DMS153 (cell line): Measurements from ENCODE around the gene ABCA6.
"Not testable (repeated sequence)": the region's sequence is repeated elsewhere in the genome, so short reads cannot be mapped to it uniquely, and the experiment has no call there.

Experiments
- DNase-seq: peaks from one replicate; lab custom pipeline; 2025; lab: John Stamatoyannopoulos, UW

The ABCA6 gene

GRCh38 chr17:69134112-69134511 is 7.6 kb downstream of the ABCA6 start:
- no peak for DNase-seq

- DNase-seq = no peak
Observed at GRCh38 chr17:69130627-69131296, 10.9 kb downstream of the ABCA6 start.

DNA sequence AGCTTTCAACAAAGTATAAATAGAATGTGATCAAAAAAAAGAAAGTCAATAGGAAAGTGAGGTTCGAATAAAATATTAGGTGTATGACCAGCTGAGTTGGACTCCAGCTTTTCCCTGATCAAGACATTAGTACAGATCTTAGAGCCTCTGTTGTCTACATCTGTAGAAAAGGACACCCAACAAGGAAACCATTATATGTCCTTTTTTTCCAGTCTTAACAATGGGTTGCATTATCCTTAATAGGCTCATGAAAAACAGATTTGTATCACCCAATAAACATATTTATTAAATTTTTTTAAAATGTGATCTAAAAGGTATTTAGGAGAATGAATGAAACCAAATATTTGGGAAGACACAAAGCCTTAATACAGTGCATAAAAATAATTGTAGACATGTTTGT is 18.1 kb downstream of the ABCA6 start:
- no peak for DNase-seq

DNA sequence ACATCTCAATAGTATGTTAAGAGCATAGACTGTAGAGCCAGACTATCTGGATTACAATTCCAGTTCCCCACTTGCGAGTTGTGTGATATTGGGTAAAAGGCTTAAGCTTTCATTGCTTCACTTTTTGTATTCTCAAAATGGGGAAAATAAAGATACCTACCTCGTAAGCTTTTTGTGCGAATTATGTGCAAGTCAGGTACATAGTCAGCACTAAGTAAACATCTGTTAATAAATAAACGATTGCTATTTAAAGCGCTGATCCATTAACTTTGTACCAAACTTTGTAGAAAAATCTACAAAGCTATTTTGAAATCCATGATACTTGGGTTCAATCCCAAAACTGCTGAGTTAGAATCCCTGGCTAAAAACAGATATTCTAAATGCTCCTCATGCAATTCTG is 19.6 kb downstream of the ABCA6 start:
- no peak for DNase-seq

DNA sequence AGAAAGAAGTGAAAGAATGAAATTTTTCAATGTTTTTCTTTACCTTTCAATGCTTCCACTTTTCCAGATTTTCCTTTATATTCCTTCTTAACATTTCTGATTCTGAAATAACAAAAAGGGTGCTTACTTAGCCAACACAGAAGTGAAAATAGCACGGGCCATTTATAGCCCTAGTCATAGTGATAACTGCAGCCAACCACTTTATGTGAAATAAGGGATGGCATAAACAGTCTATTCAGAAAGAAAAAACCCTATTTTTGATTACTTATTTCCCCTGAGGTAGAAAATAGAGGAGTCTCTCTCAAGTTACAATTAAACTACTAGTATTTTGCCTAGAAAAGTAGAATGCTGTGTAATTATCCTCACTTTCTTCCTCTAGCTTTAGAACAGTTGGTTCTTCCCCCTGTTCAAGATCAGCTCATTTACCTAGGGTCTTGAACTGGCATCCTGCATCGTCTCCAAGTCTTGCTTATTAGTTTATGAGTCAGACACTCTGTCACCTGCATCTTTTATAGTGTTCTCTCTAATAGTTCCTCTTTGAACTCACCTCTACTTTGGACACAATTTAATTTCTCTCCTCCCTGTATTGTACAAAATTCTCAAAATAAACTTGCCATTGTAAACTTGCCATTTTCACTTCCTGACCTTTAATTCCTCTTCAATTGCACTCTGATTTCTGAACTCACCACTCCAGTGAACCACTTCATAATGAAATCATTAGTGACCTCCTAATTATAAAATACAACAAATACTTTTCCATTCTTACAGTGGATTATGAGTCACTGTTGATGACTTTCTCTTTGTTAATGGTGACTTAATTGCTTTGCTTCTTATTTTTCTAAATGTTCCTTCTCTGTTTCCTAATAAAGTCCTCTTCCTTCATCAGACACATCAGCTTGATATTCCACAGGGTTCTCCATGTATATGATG is 23.6 kb downstream of the ABCA6 start:
- no peak for DNase-seq

- no peak for DNase-seq
Observed at GRCh38 chr17:69111794-69112193, 29.9 kb downstream of the ABCA6 start.

- DNase-seq = no peak
Observed at GRCh38 chr17:69105907-69106730, 35.6 kb downstream of the ABCA6 start.

DNA sequence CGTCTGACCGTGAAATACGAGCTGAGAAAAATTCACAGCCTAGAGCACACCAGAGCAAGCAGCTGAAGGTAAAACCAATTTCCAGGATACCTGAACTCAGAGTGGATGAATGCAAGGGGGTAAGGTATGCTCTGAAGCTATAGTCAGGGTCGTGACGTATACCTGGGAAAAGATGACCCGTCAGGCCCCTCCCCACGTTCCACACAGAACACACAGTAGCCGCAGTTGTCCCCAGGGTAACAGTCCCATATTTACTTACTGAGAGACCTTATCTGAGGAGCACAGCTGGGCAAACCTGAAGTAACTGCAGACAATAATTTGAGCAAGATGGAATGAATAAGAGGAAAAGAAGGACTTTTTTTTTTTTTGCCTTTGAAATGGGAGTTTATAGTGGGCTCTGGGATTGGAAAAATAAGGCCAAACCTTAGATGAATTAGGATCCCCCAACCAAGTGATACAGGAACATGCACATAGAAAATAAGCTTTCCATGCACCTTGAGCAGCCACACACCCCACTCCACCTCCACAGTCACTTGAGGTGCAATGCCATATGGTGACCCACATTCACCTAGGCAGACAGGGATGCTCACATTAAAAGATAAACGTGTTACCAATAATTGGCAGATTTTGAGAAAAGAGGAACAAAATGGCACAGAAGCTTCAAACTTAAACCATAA is 38.0 kb downstream of the ABCA6 start:
- peak; percentile 72 for DNase-seq

GRCh38 chr17:69098625-69099024 is 43.1 kb downstream of the ABCA6 start:
- no peak for DNase-seq

- no peak for DNase-seq
Observed at GRCh38 chr17:69096541-69096940, 45.2 kb downstream of the ABCA6 start.

DNA sequence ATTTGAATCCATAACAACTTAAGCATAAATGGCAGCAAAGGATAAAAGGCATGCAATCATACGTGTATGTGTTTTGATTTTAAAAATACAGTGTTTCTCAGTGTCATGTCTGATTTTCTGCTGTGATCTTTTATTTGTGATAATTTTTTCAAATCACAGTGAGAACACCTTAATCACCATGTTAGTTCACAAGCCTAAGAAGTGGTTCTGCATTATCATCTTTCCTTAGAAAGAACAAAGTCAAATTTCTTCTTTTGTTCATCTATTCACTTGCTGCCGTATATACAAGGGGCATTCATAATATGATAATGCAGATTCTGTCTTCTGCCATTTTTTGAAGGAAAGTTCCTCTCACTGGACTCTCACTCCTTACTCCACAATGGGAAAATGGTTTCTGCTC is 47.7 kb downstream of the ABCA6 start:
- no peak for DNase-seq

DNA sequence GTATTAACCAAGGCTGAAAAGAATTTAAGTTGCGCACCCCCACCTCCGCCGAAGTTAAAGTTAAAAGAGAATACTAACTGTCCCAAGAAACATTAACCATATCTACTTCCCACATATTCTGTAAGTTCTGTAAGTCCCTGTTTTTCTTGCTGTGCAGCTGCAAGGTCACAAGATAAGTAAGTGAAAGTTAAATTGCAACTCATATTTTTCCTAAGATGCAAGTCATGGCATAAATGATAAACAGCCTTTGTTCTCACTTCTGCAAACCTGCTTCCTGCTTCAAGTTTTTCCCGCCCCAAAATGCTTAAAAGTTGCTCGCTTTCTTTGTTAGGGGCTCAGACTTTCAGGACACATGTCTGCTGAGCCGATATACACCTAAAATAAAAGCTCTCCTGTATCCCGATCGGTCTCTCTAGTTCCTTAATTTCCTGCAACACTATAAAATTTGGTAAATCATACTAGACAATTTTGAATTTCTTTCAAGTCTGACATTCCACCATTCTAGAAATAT is 48.4 kb downstream of the ABCA6 start:
- DNase-seq = no peak

GRCh38 chr17:69090365-69090764 is 51.3 kb downstream of the ABCA6 start:
- no peak for DNase-seq

GRCh38 chr17:69088643-69089200 is 53.0 kb downstream of the ABCA6 start:
- DNase-seq = no peak

GRCh38 chr17:69086641-69087040 is 55.1 kb downstream of the ABCA6 start:
- no peak for DNase-seq

GRCh38 chr17:69084911-69085310 is 56.8 kb downstream of the ABCA6 start:
- no peak for DNase-seq

DNA sequence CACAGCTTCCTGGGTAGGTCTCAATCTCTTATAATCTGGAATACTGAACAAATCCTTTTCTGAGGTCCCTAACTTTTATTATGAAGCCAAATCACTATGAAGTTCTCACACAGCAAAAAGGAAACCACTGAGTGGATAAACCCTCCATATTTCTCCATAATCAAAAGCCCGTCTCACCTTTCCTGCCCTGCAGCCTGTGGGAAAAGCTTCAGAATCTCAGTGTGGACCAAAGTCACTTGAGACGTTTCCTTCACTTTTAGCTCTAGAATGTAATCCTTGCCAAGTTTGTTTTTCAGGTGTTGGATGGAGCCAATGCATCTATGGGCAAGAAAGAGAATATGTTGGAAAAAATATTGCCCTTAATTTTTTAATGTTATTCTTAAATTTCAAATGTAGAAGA is 59.0 kb downstream of the ABCA6 start:
- DNase-seq = no peak

DNA sequence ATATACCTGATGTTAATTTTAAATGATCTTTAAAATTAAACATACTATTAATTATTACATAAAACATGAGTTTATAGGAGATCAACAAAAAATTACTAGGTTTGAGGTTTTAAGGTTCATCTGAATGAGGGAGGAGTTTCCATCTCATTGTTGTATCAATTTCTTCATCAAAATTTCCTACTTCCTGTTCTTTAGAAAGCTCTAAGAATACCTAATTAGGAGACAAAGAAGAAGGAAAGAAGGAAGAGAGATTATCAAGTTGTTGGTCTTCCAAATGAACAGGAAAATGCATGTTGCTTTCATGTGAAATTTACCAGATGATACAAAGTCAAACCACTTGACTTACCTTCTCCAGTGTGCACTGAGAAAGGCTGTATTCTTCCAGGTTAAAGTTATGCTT is 62.8 kb downstream of the ABCA6 start:
- no peak for DNase-seq

DNA sequence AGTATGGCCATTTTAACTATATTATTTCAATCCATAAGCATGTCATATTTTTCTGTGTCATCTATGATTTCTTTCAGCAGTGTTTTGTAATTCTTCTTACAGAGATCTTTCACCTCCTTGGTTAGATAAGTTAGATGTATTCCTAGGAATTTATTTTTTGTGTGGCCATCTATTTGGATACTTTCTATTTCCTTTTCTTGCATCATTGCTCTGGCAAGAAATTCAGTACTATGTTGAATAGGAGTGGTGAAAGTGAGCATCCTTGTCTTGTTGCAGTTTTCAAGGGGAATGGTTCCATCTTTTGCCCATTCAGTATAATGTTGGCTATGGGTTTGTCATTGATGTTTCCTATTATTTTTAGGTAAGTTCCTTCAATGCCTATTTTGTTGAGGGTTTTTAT is 65.9 kb downstream of the ABCA6 start:
- no peak for DNase-seq

- DNase-seq = not testable (repeated sequence)
Observed at GRCh38 chr17:69073392-69073791, 68.3 kb downstream of the ABCA6 start.

DNA sequence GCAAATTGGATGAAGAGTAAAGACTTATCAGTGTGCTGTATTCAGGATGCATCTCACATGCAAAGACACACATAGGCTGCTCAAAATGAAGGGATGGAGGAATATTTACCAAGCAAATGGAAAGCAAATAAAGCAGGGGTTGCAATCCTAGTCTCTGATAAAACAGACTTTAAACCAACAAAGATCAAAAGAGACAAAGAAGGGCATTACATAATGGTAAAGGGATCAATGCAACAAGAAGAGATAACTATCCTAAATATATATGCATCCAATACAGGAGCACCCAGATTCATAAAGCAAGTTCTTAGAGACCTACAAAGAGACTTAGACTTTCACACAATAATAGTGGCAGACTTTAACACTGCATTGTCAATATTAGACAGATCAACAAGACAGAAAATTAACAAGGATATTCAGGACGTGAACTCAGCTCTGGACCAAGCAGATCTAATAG is 68.9 kb downstream of the ABCA6 start:
- DNase-seq = not testable (repeated sequence)
